HS-27A (cell line): ENCODE results near the gene COMMD4.

Experiments
- DNase-seq: peaks from one replicate; pipeline ENCODE4 v3.0.0-alpha.2; 2012; ENCODE audit warnings: low read depth, missing footprints

Gene COMMD4

GRCh38 chr15:75356517-75356916 is 20.7 kb downstream of the COMMD4 start:
- no peak for DNase-seq

GRCh38 chr15:75357976-75358673 is 22.3 kb downstream of the COMMD4 start:
- DNase-seq = no peak

GRCh38 chr15:75358771-75359536 is 23.1 kb downstream of the COMMD4 start:
- no peak for DNase-seq

GRCh38 chr15:75359537-75360250 is 23.8 kb downstream of the COMMD4 start:
- no peak for DNase-seq

DNA sequence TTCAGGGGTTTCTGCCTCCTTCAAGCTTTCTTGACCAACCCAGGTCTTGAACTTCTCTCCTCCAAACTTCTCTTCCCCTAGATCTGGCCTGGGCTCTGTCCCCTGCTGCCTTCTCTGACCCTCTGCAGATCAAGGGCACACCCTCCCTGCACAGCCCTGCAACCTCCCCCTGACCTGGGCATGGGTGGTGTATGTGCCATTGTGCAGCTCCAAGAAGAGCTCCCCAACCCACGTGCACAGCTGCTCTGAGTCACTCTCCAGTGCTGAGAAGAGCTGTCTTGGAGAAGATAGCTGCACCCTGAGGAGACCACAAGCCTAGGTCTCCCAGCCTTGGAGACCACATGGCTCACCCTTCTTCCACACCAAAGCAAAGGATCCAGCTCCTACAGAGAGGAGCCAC is 24.5 kb downstream of the COMMD4 start:
- no peak for DNase-seq

- no peak for DNase-seq
These were observed 25.0 kb downstream of the COMMD4 start for GRCh38 chr15:75360856-75361255.

DNA sequence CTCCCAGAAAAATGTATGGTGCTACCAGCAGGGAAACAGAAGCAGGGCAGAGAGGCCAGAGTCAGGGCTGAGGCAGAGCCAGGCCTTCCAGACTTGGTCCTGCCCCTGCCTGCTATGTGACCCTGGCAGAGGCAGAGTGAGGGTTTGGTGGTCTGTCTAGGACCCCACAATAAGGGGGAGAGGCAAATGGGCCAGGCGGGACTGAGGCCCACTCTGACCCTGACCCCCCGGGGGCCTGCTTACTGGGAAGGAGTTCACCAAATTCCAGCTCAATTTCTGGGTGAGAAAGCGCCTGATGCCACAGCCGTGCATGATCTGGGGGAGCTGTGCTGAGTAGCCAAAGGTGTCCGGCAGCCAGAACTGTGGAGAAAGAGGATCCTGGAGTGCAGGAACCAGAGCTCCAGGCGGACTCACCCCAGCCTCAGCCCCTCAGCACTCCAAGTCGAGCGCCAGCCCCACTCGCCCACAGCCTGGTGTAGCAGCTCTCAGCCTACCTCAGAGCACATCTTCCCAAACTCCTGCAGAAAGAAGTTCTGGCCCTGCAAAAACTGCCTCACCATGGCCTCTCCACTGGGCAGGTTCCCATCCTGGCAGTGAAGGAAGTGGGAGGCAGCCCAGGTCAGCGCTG is 25.6 kb downstream of the COMMD4 start:
- DNase-seq = no peak

DNA sequence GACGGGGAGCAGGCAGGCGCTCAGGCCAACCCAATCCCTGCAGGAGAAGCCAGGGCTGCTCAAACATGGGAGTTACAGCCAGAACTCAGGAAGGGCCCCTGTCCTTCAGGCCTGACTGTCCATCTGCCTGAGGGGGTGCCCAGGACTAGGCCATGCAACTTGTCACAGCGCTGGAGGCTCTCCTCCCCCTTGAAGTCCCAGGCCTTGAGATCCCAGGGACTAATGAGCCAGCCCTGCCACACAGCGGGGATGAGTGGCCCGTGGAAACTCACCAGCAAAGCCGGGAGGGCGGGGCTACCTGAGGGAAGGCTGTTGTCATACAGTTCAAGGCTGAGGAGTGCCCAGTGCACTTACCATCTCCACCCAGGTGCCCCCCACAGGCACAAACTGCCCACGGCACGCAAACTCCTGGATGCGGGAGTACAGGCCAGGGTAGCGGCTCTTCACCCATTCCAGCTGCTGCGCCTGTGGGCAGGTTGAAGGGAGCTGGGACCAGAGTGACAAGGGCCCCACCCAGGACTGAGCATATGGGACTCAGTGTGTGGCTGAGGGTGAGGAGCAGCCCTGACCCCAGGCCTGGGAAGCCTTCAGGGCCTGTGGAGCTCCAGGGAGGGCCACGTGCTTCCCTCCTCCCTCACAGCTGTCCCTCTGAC is 26.3 kb downstream of the COMMD4 start:
- no peak for DNase-seq

DNA sequence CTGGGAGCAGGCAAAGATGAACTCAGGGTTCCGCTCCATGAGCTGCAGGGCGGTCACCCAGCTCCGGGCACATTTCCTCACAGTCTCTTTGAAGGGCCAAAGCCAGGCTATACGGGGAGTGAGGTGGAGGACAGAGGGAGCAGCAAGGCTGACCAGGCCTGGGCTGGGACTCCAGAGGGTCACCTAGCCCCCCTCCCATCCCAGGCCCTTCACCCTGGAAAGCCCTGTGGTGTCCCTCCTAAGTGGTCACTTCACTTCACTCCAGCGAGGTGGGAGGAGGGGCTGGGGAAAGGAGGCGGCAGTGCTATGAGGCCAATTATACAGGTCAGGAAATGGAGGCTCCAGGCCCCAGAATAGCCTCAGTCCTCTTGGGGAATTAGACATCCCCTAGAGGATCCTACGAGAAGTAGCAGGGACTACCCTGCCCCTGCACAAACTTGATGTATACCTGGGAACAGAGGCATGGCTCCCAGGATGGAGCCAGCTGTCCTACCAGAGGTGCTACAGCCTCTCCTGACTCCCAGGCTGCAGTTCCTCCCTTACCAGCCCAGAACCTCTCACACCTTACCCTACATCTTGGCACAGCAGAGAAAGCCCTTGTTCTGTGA is 26.9 kb downstream of the COMMD4 start:
- no peak for DNase-seq

DNA sequence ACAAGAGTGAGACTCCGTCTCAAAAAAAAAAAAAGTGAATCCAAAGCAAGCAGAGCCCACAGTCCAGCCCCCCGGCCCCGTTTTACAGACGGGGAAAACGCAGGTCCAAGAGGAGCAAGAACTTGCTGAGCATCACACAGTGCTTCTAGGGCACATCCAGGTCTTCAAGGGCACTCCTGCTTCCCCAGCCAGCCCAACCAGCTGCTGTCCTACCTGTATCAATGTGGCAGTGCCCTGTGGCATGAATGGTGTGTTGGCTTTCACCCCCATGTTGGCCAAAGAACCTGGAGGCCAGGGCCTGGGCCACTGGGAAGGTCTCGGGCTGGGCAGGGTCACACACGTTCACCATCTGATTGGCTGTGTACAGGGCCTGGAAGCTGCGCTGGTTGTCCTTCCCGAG is 27.9 kb downstream of the COMMD4 start:
- no peak for DNase-seq

GRCh38 chr15:75364881-75365280 is 29.0 kb downstream of the COMMD4 start:
- DNase-seq = no peak

DNA sequence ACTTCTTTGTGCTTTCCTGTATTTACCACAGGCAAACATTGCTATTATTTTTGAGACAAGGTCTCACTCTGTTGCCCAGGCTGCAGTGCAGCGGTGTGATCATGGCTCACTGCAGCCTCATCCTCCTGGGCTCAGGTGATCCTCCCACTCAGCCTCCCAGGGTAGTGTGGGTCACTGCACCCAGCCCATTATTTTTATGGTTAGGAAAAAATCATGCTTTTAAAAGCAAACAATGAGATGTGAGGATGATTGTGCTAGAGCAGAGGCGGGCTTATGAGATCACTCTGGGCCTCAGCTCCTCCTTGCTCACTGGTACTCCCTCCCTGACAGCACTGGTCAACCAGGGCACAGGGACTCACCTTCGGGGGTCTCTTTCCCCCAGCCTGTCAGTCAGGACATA is 30.3 kb downstream of the COMMD4 start:
- DNase-seq = no peak

DNA sequence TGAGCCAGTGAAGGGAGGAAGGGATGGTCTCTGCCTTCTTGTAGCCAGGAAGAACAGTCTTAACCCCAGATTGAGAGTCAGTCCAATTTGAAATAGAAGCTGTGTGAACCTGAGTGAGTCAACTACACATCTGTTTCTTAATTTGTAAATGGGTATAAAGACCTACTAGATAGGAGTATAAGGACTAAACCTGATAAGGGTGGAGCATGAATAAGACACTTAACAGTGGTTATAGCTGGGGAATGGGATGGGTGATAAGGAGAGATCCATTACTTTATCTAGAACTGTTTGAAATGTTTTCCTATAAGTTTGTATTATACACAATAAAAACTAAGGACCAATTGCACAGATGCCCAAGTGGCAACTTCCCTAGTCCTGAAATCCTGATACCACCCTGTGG is 31.1 kb downstream of the COMMD4 start:
- no peak for DNase-seq

GRCh38 chr15:75367406-75367912 is 31.6 kb downstream of the COMMD4 start:
- DNase-seq = no peak

GRCh38 chr15:75367913-75368688 is 32.2 kb downstream of the COMMD4 start, which contains the start of gene MAN2C1:
Gene MAN2C1 (minus strand): TSS chr15:75368607. CDS start chr15:75368583, 24 bp downstream.
- DNase-seq = peak; percentile 95

GRCh38 chr15:75368689-75369239 is 32.9 kb downstream of the COMMD4 start:
- no peak for DNase-seq

DNA sequence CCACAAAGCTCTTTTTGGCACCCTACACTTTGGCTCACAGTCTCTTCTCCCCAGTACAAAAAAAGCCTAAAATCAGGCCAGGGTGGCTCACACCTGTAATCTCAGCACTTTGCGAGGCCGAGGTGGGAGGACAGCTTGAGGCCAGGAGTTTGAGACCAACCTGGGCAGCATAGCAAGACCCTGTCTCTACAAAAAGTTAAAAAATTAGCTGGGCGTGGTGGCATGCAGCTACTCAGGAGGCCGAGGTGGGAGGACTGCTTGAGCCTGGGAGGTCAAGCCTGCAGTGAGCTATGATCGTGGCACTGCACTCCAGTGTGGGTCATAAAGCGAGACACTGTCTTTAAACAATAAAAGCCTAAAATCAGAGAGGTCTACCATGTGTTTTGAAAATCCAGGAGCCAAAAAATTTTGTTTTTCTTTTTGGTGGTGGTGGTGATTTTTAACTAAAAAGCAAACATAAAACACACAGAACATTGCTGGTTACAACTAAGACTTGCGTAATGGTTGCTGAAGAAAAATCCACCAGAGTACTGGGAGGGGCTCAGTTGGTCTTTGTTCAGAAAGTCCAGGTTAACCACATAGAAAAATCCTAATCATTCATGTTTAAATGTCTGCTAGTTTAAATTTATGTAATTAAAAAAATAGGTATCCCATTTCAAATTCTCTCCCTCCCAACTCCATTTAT is 34.2 kb downstream of the COMMD4 start:
- no peak for DNase-seq

GRCh38 chr15:75371486-75371885 is 35.6 kb downstream of the COMMD4 start:
- DNase-seq = no peak

GRCh38 chr15:75371901-75372688 is 36.2 kb downstream of the COMMD4 start:
- no peak for DNase-seq
